Measurements from ENCODE around the gene KDM8. TPM values are rescaled to one million over a fixed set of nuclear protein-coding genes. Genes with fewer than 3 reads are reported as not detected.

The KDM8 gene
- total RNA-seq, 1 experiment from 2014 or later, result 5.1 TPM

GRCh38 chr16:27222249-27223225 lies 19.2 kb downstream of the KDM8 start:
- no TSS peak for BruUV-seq (replicated peaks)
- Histone ChIP-seq H4K20me1 (ENCODE audit: insufficient read depth) (no peaks in the 10 kb centered on the region), H3K9me2 (ENCODE audit: insufficient read depth) (no peaks in the 10 kb centered on the region), H3K27me3 (ENCODE audit: insufficient read depth, low read depth) (no peaks in the 10 kb centered on the region), H3K4me2 (no peak overlapping the region), H3K4me1 (replicated peaks; ENCODE audit: insufficient read depth) (no peaks in the 10 kb centered on the region), H2AFZ (no peak overlapping the region), H3K36me3 (ENCODE audit: low read depth) (no peaks in the 10 kb centered on the region), H3K4me3 (no peak overlapping the region), H3F3A (ENCODE audit: insufficient read depth, low read depth) (no peaks in the 10 kb centered on the region), H3K9me3 (ENCODE audit: insufficient read depth, low read depth) (no peaks in the 10 kb centered on the region), H3K27ac (no peak overlapping the region), H3K79me2 (ENCODE audit: low read depth) (no peaks in the 10 kb centered on the region)
- DNase-seq, result no peak
- POLR2A ChIA-PET (ENCODE audit: unreplicated experiment), result no interaction called here
- intact Hi-C loops (cut with micrococcal nuclease; ENCODE audit: unreplicated experiment), result no loop called here
- CTCF ChIA-PET, result no interaction called here
- no peak for TF ChIP-seq EZH2 (IDR thresholded peaks at IDR 0.05; ENCODE audit: low read depth)
- no peak for TF ChIP-seq CTCF (conservative IDR thresholded peaks at IDR 0.05)

- Histone ChIP-seq H3K4me3 (no peak overlapping the region), H3K4me2 (no peak overlapping the region), H3K27me3 (ENCODE audit: insufficient read depth, low read depth) (no peaks in the 10 kb centered on the region), H4K20me1 (ENCODE audit: insufficient read depth) (no peaks in the 10 kb centered on the region), H3K36me3 (ENCODE audit: low read depth) (no peaks in the 10 kb centered on the region), H3K79me2 (ENCODE audit: low read depth) (no peaks in the 10 kb centered on the region), H3K9me3 (ENCODE audit: insufficient read depth, low read depth) (no peaks in the 10 kb centered on the region), H3K27ac (no peak overlapping the region), H3K9me2 (ENCODE audit: insufficient read depth) (no peaks in the 10 kb centered on the region), H2AFZ (no peak overlapping the region), H3F3A (ENCODE audit: insufficient read depth, low read depth) (no peaks in the 10 kb centered on the region), H3K4me1 (replicated peaks; ENCODE audit: insufficient read depth) (no peaks in the 10 kb centered on the region)
- intact Hi-C loops (cut with micrococcal nuclease; ENCODE audit: unreplicated experiment), result no loop called here
- TF ChIP-seq EZH2 (IDR thresholded peaks at IDR 0.05; ENCODE audit: low read depth) (no peak), CTCF (conservative IDR thresholded peaks at IDR 0.05) (no peak)
- POLR2A ChIA-PET (ENCODE audit: unreplicated experiment), result no interaction called here
- CTCF ChIA-PET, result no interaction called here
- DNase-seq, result no peak
- BruUV-seq (replicated peaks), result no TSS peak
Measured at GRCh38 chr16:27223226-27223610, 19.9 kb downstream of the KDM8 start.

- Histone ChIP-seq H3K27me3 (ENCODE audit: insufficient read depth, low read depth) (no peaks in the 10 kb centered on the region), H3K4me1 (replicated peaks; ENCODE audit: insufficient read depth) (no peaks in the 10 kb centered on the region), H3K4me2 (no peak overlapping the region), H3K36me3 (ENCODE audit: low read depth) (no peaks in the 10 kb centered on the region), H3K27ac (no peak overlapping the region), H3K9me2 (ENCODE audit: insufficient read depth) (no peaks in the 10 kb centered on the region), H4K20me1 (ENCODE audit: insufficient read depth) (no peaks in the 10 kb centered on the region), H2AFZ (no peak overlapping the region), H3K79me2 (ENCODE audit: low read depth) (no peaks in the 10 kb centered on the region), H3K9me3 (ENCODE audit: insufficient read depth, low read depth) (no peaks in the 10 kb centered on the region), H3F3A (ENCODE audit: insufficient read depth, low read depth) (no peaks in the 10 kb centered on the region), H3K4me3 (no peak overlapping the region)
- intact Hi-C loops (cut with micrococcal nuclease; ENCODE audit: unreplicated experiment), result no loop called here
- TF ChIP-seq EZH2 (IDR thresholded peaks at IDR 0.05; ENCODE audit: low read depth) (no peak), CTCF (conservative IDR thresholded peaks at IDR 0.05) (no peak)
- ChIA-PET POLR2A (ENCODE audit: unreplicated experiment) (no interaction called here), CTCF (no interaction called here)
- no peak for DNase-seq
- BruUV-seq (replicated peaks), result no TSS peak
Measured at GRCh38 chr16:27223701-27224100, 20.4 kb downstream of the KDM8 start.

Measured in PC-9 (cell line).